ENCODE results near the gene GDF10.

The GDF10 gene

GRCh38 chr10:47309408-47310089 lies 9.6 kb downstream of the GDF10 start:
- H3K4me3 ChIP-seq (ENCODE audit: low read length, poor library complexity, severe bottlenecking): no peak overlapping the region
- peak overlapping the region; percentile 9 for H3K4me2 ChIP-seq (ENCODE audit: low read depth, low read length, poor library complexity, severe bottlenecking)
- no peaks in the 10 kb centered on the region for H3K9me3 ChIP-seq (ENCODE audit: insufficient read depth, low read depth, low read length)
- TF ChIP-seq CTCF (conservative IDR thresholded peaks at IDR 0.05; ENCODE audit: low read length) (peak; percentile 92), EZH2phosphoT487 (IDR thresholded peaks at IDR 0.05; ENCODE audit: borderline replicate concordance) (no peak)
- no peaks in the 10 kb centered on the region for H3K36me3 ChIP-seq (ENCODE audit: insufficient read depth, low read length)
- peak overlapping the region; percentile 83 for H3K9ac ChIP-seq (ENCODE audit: low read depth, low read length, poor library complexity, severe bottlenecking)
- peaks cover 81% of the 10 kb centered on the region for H3K4me1 ChIP-seq (ENCODE audit: insufficient read depth, low read length, poor library complexity, severe bottlenecking)
- H4K20me1 ChIP-seq (ENCODE audit: insufficient read depth, low read length, poor library complexity, severe bottlenecking): no peaks in the 10 kb centered on the region
- peaks cover 26% of the 10 kb centered on the region for H3F3A ChIP-seq (ENCODE audit: low read depth)
- no peaks in the 10 kb centered on the region for H3K27me3 ChIP-seq (ENCODE audit: insufficient read depth, low read length, poor library complexity, severe bottlenecking)
- peaks cover 25% of the 10 kb centered on the region for H3K79me2 ChIP-seq (ENCODE audit: insufficient read depth, low read length)
- H2AFZ ChIP-seq (ENCODE audit: low read length): no peak overlapping the region
- H3K9me2 ChIP-seq (replicated peaks; ENCODE audit: low read depth, low read length): no peaks in the 10 kb centered on the region

- TF ChIP-seq EZH2phosphoT487 (IDR thresholded peaks at IDR 0.05; ENCODE audit: borderline replicate concordance): no peak
- TF ChIP-seq CTCF (conservative IDR thresholded peaks at IDR 0.05; ENCODE audit: low read length): no peak
- H3K27me3 ChIP-seq (ENCODE audit: insufficient read depth, low read length, poor library complexity, severe bottlenecking): no peaks in the 10 kb centered on the region
- no peak overlapping the region for H2AFZ ChIP-seq (ENCODE audit: low read length)
- no peaks in the 10 kb centered on the region for H3K9me3 ChIP-seq (ENCODE audit: insufficient read depth, low read depth, low read length)
- no peaks in the 10 kb centered on the region for H4K20me1 ChIP-seq (ENCODE audit: insufficient read depth, low read length, poor library complexity, severe bottlenecking)
- H3F3A ChIP-seq (ENCODE audit: low read depth): peaks cover 26% of the 10 kb centered on the region
- peak overlapping the region; percentile 90 for H3K4me2 ChIP-seq (ENCODE audit: low read depth, low read length, poor library complexity, severe bottlenecking)
- peaks cover 25% of the 10 kb centered on the region for H3K79me2 ChIP-seq (ENCODE audit: insufficient read depth, low read length)
- H3K9me2 ChIP-seq (replicated peaks; ENCODE audit: low read depth, low read length): no peaks in the 10 kb centered on the region
- H3K9ac ChIP-seq (ENCODE audit: low read depth, low read length, poor library complexity, severe bottlenecking): peak overlapping the region; percentile 83
- H3K4me3 ChIP-seq (ENCODE audit: low read length, poor library complexity, severe bottlenecking): peak overlapping the region; percentile 67
- H3K36me3 ChIP-seq (ENCODE audit: insufficient read depth, low read length): no peaks in the 10 kb centered on the region
- peaks cover 75% of the 10 kb centered on the region for H3K4me1 ChIP-seq (ENCODE audit: insufficient read depth, low read length, poor library complexity, severe bottlenecking)
Measured at GRCh38 chr10:47310090-47310505, 10.1 kb downstream of the GDF10 start.

- H3K9me3 ChIP-seq (ENCODE audit: insufficient read depth, low read depth, low read length): no peaks in the 10 kb centered on the region
- H4K20me1 ChIP-seq (ENCODE audit: insufficient read depth, low read length, poor library complexity, severe bottlenecking): no peaks in the 10 kb centered on the region
- peaks cover 25% of the 10 kb centered on the region for H3K79me2 ChIP-seq (ENCODE audit: insufficient read depth, low read length)
- no peak for TF ChIP-seq EZH2phosphoT487 (IDR thresholded peaks at IDR 0.05; ENCODE audit: borderline replicate concordance)
- no peak for TF ChIP-seq CTCF (conservative IDR thresholded peaks at IDR 0.05; ENCODE audit: low read length)
- H3K4me2 ChIP-seq (ENCODE audit: low read depth, low read length, poor library complexity, severe bottlenecking): peak overlapping the region; percentile 90
- no peaks in the 10 kb centered on the region for H3K9me2 ChIP-seq (replicated peaks; ENCODE audit: low read depth, low read length)
- H3F3A ChIP-seq (ENCODE audit: low read depth): peaks cover 17% of the 10 kb centered on the region
- H3K36me3 ChIP-seq (ENCODE audit: insufficient read depth, low read length): no peaks in the 10 kb centered on the region
- H3K27me3 ChIP-seq (ENCODE audit: insufficient read depth, low read length, poor library complexity, severe bottlenecking): no peaks in the 10 kb centered on the region
- H3K4me1 ChIP-seq (ENCODE audit: insufficient read depth, low read length, poor library complexity, severe bottlenecking): peaks cover 63% of the 10 kb centered on the region
- peak overlapping the region; percentile 25; the same call in 1 of the 2 replicates for H2AFZ ChIP-seq (ENCODE audit: low read length)
- H3K9ac ChIP-seq (ENCODE audit: low read depth, low read length, poor library complexity, severe bottlenecking): peak overlapping the region; percentile 83
- H3K4me3 ChIP-seq (ENCODE audit: low read length, poor library complexity, severe bottlenecking): peak overlapping the region; percentile 67
Measured at GRCh38 chr10:47311193-47311931, 11.4 kb downstream of the GDF10 start.
